Measurements from ENCODE around the gene LEMD3. TPM values are rescaled to one million over a fixed set of nuclear protein-coding genes. Genes with fewer than 3 reads are reported as not detected.

The LEMD3 gene
- total and polyA plus RNA-seq, 2 experiments from 2014 or later: 8.6 to 17.9 TPM

DNA sequence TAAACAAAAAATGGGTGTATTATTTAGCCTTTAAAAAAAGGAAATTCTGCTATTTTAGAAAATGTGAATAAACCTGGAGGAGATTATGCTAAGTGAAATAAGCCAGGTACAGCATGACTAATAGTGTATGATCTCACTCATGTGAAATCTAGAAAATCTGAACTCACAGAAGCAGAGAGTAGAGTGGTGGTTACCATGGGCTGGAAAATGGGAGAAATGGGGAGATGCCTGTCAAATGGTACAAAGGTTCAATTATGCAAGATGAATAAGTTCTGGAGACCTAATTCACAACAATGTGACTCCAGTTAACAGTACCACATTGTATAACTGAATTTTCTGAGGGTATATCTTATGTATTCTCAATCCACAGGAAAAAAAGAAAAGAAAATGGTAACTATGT is 17.4 kb upstream of the LEMD3 start:
- H3K9ac ChIP-seq: no peak overlapping the region
- H3F3A ChIP-seq (ENCODE audit: insufficient read depth): no peaks in the 10 kb centered on the region
- no peaks in the 10 kb centered on the region for H3K9me3 ChIP-seq (ENCODE audit: low read depth)
- TF ChIP-seq EZH2phosphoT487 (IDR thresholded peaks at IDR 0.05; ENCODE audit: insufficient read depth, low read depth): no peak
- TF ChIP-seq EZH2 (IDR thresholded peaks at IDR 0.05; ENCODE audit: insufficient read depth, poor library complexity, severe bottlenecking): no peak
- no peaks in the 10 kb centered on the region for H3K36me3 ChIP-seq (ENCODE audit: low read depth)
- 0 out of 2 replicates have a peak, but pooled peaks cover 10% of the 10 kb centered on the region for H3K27me3 ChIP-seq (replicated peaks; ENCODE audit: insufficient read depth)
- H3K79me2 ChIP-seq (ENCODE audit: insufficient read depth): no peaks in the 10 kb centered on the region
- H2AFZ ChIP-seq: no peak overlapping the region
- H3K9me2 ChIP-seq (ENCODE audit: insufficient read depth): no peaks in the 10 kb centered on the region
- H3K4me1 ChIP-seq (ENCODE audit: insufficient read depth): no peaks in the 10 kb centered on the region
- H3K4me2 ChIP-seq (ENCODE audit: unreplicated experiment): no peak overlapping the region
- no peak for DNase-seq
- no peak overlapping the region for H3K4me3 ChIP-seq
- no peak overlapping the region for H3K27ac ChIP-seq
- in situ Hi-C loops (cut with MboI): no loop called here
- no peaks in the 10 kb centered on the region for H4K20me1 ChIP-seq (ENCODE audit: insufficient read depth)

DNA sequence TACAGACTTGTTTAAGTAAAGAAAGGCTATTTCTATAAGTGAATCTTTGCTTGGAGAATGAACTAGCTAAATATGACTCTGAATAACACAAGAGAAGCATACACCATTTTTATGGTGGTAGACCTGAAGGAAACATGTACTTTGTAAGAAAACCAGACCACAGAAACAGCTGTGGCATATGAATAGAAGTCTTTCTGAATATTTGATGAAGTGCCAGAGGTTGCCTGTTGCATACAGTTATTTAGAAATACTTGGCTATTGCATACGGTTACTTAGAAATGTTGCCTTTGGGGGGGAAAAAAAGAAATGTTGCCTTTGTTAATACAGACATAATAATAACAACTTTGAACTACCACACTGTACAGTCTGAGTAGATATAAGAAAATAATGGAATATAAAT is 16.8 kb upstream of the LEMD3 start:
- Histone ChIP-seq H3K27ac (no peak overlapping the region), H3K4me2 (ENCODE audit: unreplicated experiment) (no peak overlapping the region), H3F3A (ENCODE audit: insufficient read depth) (no peaks in the 10 kb centered on the region), H3K9me3 (ENCODE audit: low read depth) (no peaks in the 10 kb centered on the region), H3K4me1 (ENCODE audit: insufficient read depth) (no peaks in the 10 kb centered on the region), H3K36me3 (ENCODE audit: low read depth) (no peaks in the 10 kb centered on the region), H3K9ac (no peak overlapping the region), H2AFZ (no peak overlapping the region), H3K9me2 (ENCODE audit: insufficient read depth) (no peaks in the 10 kb centered on the region), H4K20me1 (ENCODE audit: insufficient read depth) (no peaks in the 10 kb centered on the region), H3K79me2 (ENCODE audit: insufficient read depth) (no peaks in the 10 kb centered on the region), H3K27me3 (replicated peaks; ENCODE audit: insufficient read depth) (0 out of 2 replicates have a peak, but pooled peaks cover 10% of the 10 kb centered on the region), H3K4me3 (no peak overlapping the region)
- no peak for DNase-seq
- TF ChIP-seq EZH2phosphoT487 (IDR thresholded peaks at IDR 0.05; ENCODE audit: insufficient read depth, low read depth) (no peak), EZH2 (IDR thresholded peaks at IDR 0.05; ENCODE audit: insufficient read depth, poor library complexity, severe bottlenecking) (no peak)
- in situ Hi-C loops (cut with MboI): no loop called here
- WGBS, 2 experiments (ENCODE audit: low coverage in 1 of 2, low lambda C conversion rate in 2 of 2, missing lambda C conversion rate in 2 of 2): 46% methylated on average over 1 of the region's 1 CpG

DNA sequence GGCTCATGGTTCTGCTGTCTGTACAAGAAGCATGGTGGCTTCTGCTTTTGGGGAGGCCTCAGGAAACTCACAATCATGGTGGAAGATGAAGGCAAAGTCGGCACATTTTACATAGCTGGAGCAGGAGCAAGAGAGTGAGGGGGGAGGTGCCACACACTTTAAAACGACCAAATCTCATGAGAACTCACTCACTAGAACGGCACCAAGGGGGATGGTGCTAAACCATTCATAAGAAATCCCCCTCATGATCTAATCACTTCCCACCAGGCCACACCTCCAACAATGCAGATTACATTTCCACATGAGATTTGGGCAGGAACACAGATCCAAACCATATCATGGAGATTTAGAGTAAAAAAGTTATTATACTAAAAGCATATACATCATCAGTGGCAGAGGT is 13.6 kb upstream of the LEMD3 start:
- TF ChIP-seq EZH2phosphoT487 (IDR thresholded peaks at IDR 0.05; ENCODE audit: insufficient read depth, low read depth) (no peak), EZH2 (IDR thresholded peaks at IDR 0.05; ENCODE audit: insufficient read depth, poor library complexity, severe bottlenecking) (no peak)
- 55 to 67% methylated on average over 3 of the region's 3 CpGs for WGBS, 2 experiments (ENCODE audit: low coverage in 1 of 2, low lambda C conversion rate in 2 of 2, missing lambda C conversion rate in 2 of 2)
- Histone ChIP-seq H4K20me1 (ENCODE audit: insufficient read depth) (no peaks in the 10 kb centered on the region), H3K36me3 (ENCODE audit: low read depth) (no peaks in the 10 kb centered on the region), H3K9me3 (ENCODE audit: low read depth) (no peaks in the 10 kb centered on the region), H3K4me3 (no peak overlapping the region), H3K4me2 (ENCODE audit: unreplicated experiment) (no peak overlapping the region), H2AFZ (peak overlapping the region; percentile 54; the same call in 1 of the 2 replicates), H3K9me2 (ENCODE audit: insufficient read depth) (no peaks in the 10 kb centered on the region), H3F3A (ENCODE audit: insufficient read depth) (no peaks in the 10 kb centered on the region), H3K79me2 (ENCODE audit: insufficient read depth) (no peaks in the 10 kb centered on the region), H3K27ac (no peak overlapping the region), H3K4me1 (ENCODE audit: insufficient read depth) (no peaks in the 10 kb centered on the region), H3K9ac (no peak overlapping the region), H3K27me3 (replicated peaks; ENCODE audit: insufficient read depth) (peaks cover 18% of the 10 kb centered on the region)
- in situ Hi-C loops (cut with MboI): no loop called here
- no peak for DNase-seq

DNA sequence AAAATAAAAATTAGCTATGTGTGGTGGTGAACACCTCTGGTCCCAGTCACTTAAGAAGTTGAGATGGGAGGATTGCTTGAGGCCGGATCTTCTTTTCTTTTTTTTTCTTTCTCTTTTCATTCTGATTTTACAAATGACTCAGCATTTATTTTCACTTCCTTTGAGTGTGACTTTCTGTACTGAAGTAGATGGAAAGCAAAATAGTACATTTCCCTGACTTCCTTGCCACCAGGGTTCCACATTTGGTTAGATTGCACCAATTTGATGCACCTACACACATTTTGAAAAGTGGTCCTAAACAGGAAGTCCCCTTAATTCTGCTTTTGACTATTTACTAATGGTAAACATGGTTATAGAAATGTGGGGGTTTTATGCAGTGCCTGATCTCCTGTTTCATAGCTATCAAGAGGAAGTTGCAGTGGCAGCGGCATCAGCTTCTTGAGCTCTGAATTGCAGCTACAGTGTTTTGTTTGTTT is 13.0 kb upstream of the LEMD3 start:
- no peak overlapping the region for H3K4me3 ChIP-seq
- no peaks in the 10 kb centered on the region for H3K4me1 ChIP-seq (ENCODE audit: insufficient read depth)
- H4K20me1 ChIP-seq (ENCODE audit: insufficient read depth): no peaks in the 10 kb centered on the region
- peaks cover 23% of the 10 kb centered on the region for H3K27me3 ChIP-seq (replicated peaks; ENCODE audit: insufficient read depth)
- H3F3A ChIP-seq (ENCODE audit: insufficient read depth): no peaks in the 10 kb centered on the region
- no peaks in the 10 kb centered on the region for H3K9me2 ChIP-seq (ENCODE audit: insufficient read depth)
- H3K9me3 ChIP-seq (ENCODE audit: low read depth): no peaks in the 10 kb centered on the region
- peak overlapping the region; percentile 54 for H2AFZ ChIP-seq
- DNase-seq: peak; percentile 5
- no peak for TF ChIP-seq EZH2 (IDR thresholded peaks at IDR 0.05; ENCODE audit: insufficient read depth, poor library complexity, severe bottlenecking)
- no peak for TF ChIP-seq EZH2phosphoT487 (IDR thresholded peaks at IDR 0.05; ENCODE audit: insufficient read depth, low read depth)
- 35 to 52% methylated on average over 2 of the region's 2 CpGs for WGBS, 2 experiments (ENCODE audit: low coverage in 1 of 2, low lambda C conversion rate in 2 of 2, missing lambda C conversion rate in 2 of 2)
- no peaks in the 10 kb centered on the region for H3K36me3 ChIP-seq (ENCODE audit: low read depth)
- H3K27ac ChIP-seq: no peak overlapping the region
- H3K4me2 ChIP-seq (ENCODE audit: unreplicated experiment): no peak overlapping the region
- no peaks in the 10 kb centered on the region for H3K79me2 ChIP-seq (ENCODE audit: insufficient read depth)
- H3K9ac ChIP-seq: no peak overlapping the region
- in situ Hi-C loops (cut with MboI): no loop called here

DNA sequence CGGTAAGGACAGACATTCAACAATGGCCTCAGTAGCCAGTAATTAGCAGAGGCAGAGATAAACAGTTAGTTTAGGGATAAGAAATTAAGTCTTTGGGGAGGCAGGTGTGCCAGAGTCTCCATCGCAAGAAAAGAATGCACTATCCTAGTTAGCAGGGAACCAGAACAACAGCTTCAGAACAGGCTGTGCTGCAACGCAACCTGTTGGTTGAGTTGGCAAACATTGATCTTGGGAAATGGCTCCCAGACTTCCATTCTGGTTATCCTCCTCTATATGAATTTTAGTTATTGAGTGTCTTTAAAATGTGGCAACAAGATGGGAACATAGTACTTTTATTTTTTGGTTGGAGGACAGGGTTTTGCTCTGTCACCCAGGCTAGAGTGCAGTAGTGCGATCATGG is 12.3 kb upstream of the LEMD3 start:
- in situ Hi-C loops (cut with MboI): no loop called here

More for the DNA sequence above, 12.3 kb upstream of the LEMD3 start:
- no peaks in the 10 kb centered on the region for H3K36me3 ChIP-seq (ENCODE audit: low read depth)
- no peak overlapping the region for H3K27ac ChIP-seq
- no peak overlapping the region for H2AFZ ChIP-seq
- no peaks in the 10 kb centered on the region for H4K20me1 ChIP-seq (ENCODE audit: insufficient read depth)
- no peaks in the 10 kb centered on the region for H3K9me2 ChIP-seq (ENCODE audit: insufficient read depth)
- no peaks in the 10 kb centered on the region for H3K9me3 ChIP-seq (ENCODE audit: low read depth)
- H3K4me2 ChIP-seq (ENCODE audit: unreplicated experiment): no peak overlapping the region
- no peak for TF ChIP-seq EZH2 (IDR thresholded peaks at IDR 0.05; ENCODE audit: insufficient read depth, poor library complexity, severe bottlenecking)
- no peak for TF ChIP-seq EZH2phosphoT487 (IDR thresholded peaks at IDR 0.05; ENCODE audit: insufficient read depth, low read depth)
- no peak overlapping the region for H3K9ac ChIP-seq
- WGBS, 2 experiments (ENCODE audit: low coverage in 1 of 2, low lambda C conversion rate in 2 of 2, missing lambda C conversion rate in 2 of 2): 96 to 99% methylated on average over 4 of the region's 4 CpGs
- peaks cover 30% of the 10 kb centered on the region for H3K27me3 ChIP-seq (replicated peaks; ENCODE audit: insufficient read depth)
- H3K79me2 ChIP-seq (ENCODE audit: insufficient read depth): no peaks in the 10 kb centered on the region
- no peaks in the 10 kb centered on the region for H3K4me1 ChIP-seq (ENCODE audit: insufficient read depth)
- DNase-seq: no peak
- no peak overlapping the region for H3K4me3 ChIP-seq
- no peaks in the 10 kb centered on the region for H3F3A ChIP-seq (ENCODE audit: insufficient read depth)
